Calu3 (cell line): ENCODE results near the gene DSCAML1. TPM values are rescaled to one million over a fixed set of nuclear protein-coding genes. Genes with fewer than 3 reads are reported as not detected.

Experiments used
- BruUV-seq: library from RNA; stranded (reverse); fragments of 400-500 nt; replicated peaks from 2 replicates; lab custom pipeline; 2021; lab: Mats Ljungman, UMichigan
- CTCF ChIA-PET: fragments of 300-600 bp; sonication (Branson Sonifier 250); formaldehyde crosslinking; loops from one replicate; lab custom pipeline; 2022; ENCODE audit warnings: antibody characterized with exemption; lab: Charles Lee
- DNase-seq: peaks from one replicate; pipeline ENCODE4 v3.0.0; 2022
- H3K27ac Mint-ChIP-seq: one replicate; pipeline ENCODE4 v1.8.0; 2022; ENCODE audit warnings: mixed read lengths; ENCODE audit not compliant: unreplicated experiment
- H3K27me3 Mint-ChIP-seq: one replicate; pipeline ENCODE4 v1.8.0; 2022; ENCODE audit warnings: mixed read lengths; ENCODE audit not compliant: unreplicated experiment
- H3K36me3 Mint-ChIP-seq: one replicate; pipeline ENCODE4 v1.8.0; 2022; ENCODE audit warnings: mild to moderate bottlenecking, moderate library complexity, mixed read lengths; ENCODE audit not compliant: insufficient read depth, unreplicated experiment
- H3K4me1 Mint-ChIP-seq: one replicate; pipeline ENCODE4 v1.8.0; 2022; ENCODE audit warnings: mild to moderate bottlenecking, low read depth, mixed read lengths; ENCODE audit not compliant: unreplicated experiment
- H3K4me3 Mint-ChIP-seq: one replicate; pipeline ENCODE4 v1.8.0; 2022; ENCODE audit warnings: mild to moderate bottlenecking, low read depth, moderate library complexity, mixed read lengths; ENCODE audit not compliant: unreplicated experiment
- H3K9me3 Mint-ChIP-seq: one replicate; pipeline ENCODE4 v1.8.0; 2022; ENCODE audit warnings: low read depth, mixed read lengths; ENCODE audit not compliant: unreplicated experiment
- intact Hi-C: fragments of 100-400 bp; cut with micrococcal nuclease; formaldehyde crosslinking; loops from one replicate; pipeline ENCODE4 v1.10.0; 2022; ENCODE audit not compliant: unreplicated experiment
- total RNA-seq: library from RNA; stranded (reverse); gene quantifications from 2 replicates; pipeline ENCODE4 v1.2.3, GENCODE V29; 2022
- TF ChIP-seq, protein P1 (sequence below): fragments of 200-600 bp; IDR thresholded peaks from one replicate; pipeline ENCODE4 v1.8.0; 2022; ENCODE audit warnings: antibody characterized with exemption; ENCODE audit not compliant: unreplicated experiment

Gene DSCAML1
- total RNA-seq, 1 experiment from 2014 or later = 0.07 TPM

DNA sequence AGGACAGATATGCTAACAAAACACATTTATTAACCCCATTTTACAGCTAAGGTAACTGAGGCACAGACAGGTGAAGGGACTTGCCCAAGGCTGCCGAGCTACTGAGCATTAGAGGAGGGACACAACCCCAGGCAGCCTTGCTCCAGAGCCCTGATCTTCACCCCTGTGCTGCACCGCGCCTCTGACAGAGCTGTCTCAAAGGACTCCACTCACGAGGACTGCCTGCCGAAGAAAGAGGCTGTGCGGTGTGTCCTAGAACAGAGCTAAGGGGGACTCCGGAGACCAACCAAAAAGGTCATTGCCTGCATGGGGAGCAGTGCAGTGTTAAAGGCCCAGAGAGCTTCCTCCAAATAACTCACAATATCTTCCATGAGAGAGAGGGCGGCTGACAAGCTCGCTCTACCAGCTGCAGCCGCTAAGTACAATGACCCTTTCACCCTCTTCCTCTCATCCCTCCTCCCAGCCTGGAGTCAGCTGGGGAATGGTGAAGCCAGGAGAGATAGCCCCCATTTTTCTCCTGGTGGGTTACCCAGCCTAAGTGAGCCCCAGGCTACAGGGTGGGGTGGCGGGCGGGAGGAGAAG, 119.2 kb downstream of the DSCAML1 start:
- no peaks in the 10 kb centered on the region for H3K36me3 Mint-ChIP-seq
- no peaks in the 10 kb centered on the region for H3K9me3 Mint-ChIP-seq
- DNase-seq = no peak
- TF ChIP-seq, protein P1, sequence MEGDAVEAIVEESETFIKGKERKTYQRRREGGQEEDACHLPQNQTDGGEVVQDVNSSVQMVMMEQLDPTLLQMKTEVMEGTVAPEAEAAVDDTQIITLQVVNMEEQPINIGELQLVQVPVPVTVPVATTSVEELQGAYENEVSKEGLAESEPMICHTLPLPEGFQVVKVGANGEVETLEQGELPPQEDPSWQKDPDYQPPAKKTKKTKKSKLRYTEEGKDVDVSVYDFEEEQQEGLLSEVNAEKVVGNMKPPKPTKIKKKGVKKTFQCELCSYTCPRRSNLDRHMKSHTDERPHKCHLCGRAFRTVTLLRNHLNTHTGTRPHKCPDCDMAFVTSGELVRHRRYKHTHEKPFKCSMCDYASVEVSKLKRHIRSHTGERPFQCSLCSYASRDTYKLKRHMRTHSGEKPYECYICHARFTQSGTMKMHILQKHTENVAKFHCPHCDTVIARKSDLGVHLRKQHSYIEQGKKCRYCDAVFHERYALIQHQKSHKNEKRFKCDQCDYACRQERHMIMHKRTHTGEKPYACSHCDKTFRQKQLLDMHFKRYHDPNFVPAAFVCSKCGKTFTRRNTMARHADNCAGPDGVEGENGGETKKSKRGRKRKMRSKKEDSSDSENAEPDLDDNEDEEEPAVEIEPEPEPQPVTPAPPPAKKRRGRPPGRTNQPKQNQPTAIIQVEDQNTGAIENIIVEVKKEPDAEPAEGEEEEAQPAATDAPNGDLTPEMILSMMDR = no peak
- H3K4me1 Mint-ChIP-seq = no peaks in the 10 kb centered on the region
- no TSS peak for BruUV-seq
- CTCF ChIA-PET = no interaction called here
- no peak overlapping the region for H3K27ac Mint-ChIP-seq
- peaks cover 95% of the 10 kb centered on the region for H3K27me3 Mint-ChIP-seq
- H3K4me3 Mint-ChIP-seq = no peak overlapping the region
- intact Hi-C loops = no loop called here

DNA sequence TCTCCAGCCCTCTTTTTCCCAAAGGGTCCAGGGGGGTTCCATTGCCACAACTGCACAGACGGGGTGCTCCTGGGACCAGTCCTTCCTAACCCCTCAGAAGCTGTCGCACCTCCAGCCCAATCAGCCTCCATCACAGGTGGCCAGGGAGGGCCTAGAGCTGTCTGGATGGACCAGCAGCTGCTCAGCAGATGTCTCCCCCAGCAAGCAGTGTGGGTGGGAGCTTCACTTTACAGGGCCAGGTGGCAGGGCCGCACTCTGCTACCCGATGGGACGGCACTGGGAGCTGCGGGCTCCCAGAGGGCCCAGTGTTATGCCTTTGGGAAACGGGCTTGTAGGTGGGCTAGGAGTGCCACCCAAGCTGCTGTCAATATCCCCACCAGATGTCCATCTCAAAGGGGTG, 120.5 kb downstream of the DSCAML1 start:
- intact Hi-C loops = no loop called here
- no TSS peak for BruUV-seq
- Mint-ChIP-seq H3K27me3 (peaks cover 91% of the 10 kb centered on the region), H3K4me3 (no peak overlapping the region), H3K27ac (no peak overlapping the region), H3K4me1 (no peaks in the 10 kb centered on the region), H3K9me3 (no peaks in the 10 kb centered on the region), H3K36me3 (no peaks in the 10 kb centered on the region)
- TF ChIP-seq, protein P1 = no peak
- no peak for DNase-seq
- CTCF ChIA-PET = no interaction called here

DNA sequence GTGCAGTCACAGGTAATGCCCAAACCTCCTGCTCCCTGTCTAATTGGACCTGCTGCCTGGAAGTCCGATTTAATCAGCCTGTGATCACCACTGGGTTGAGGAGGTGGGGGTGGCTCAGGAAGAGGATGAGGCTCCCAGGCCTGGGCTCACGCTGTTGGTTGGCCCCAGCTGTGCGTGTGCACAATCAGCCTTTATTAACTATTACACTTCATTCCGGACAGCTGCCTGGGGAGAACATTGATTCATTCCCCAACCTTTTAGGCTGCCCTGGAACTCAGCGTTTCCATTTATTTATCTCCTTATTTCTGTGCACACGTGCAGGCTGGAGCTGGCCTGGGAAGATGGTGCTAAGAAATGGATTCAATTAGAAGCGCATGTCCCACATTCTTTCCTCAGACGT, 123.4 kb downstream of the DSCAML1 start:
- no peak for DNase-seq
- CTCF ChIA-PET = no interaction called here
- H3K4me1 Mint-ChIP-seq = no peaks in the 10 kb centered on the region
- intact Hi-C loops = no loop called here
- H3K9me3 Mint-ChIP-seq = no peaks in the 10 kb centered on the region
- H3K36me3 Mint-ChIP-seq = no peaks in the 10 kb centered on the region
- TF ChIP-seq, protein P1 = no peak
- H3K27ac Mint-ChIP-seq = no peak overlapping the region
- BruUV-seq = no TSS peak
- H3K27me3 Mint-ChIP-seq = peaks cover 82% of the 10 kb centered on the region
- H3K4me3 Mint-ChIP-seq = no peak overlapping the region

DNA sequence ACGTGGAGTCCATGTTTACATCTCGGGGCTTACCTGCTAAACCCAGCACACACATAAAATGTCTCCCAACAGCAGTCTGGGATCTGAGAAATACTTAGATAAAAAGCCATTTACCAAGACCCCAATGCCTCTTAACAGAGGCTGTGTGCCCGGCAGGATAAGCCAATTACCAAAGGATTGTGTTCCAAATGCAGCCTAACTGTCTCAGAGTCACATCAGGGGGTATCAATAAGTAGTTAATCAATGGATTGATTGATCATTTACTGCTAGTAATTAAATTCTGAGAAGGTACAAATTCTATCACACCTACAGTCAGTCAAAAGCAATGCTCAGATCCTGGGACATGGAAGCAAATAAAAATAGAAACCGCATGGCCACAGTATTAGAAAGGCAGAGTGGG, 125.6 kb downstream of the DSCAML1 start:
- no peaks in the 10 kb centered on the region for H3K9me3 Mint-ChIP-seq
- no peak for DNase-seq
- intact Hi-C loops = no loop called here
- peaks cover 60% of the 10 kb centered on the region for H3K27me3 Mint-ChIP-seq
- no TSS peak for BruUV-seq
- no peak overlapping the region for H3K27ac Mint-ChIP-seq
- TF ChIP-seq, protein P1 = no peak
- H3K4me3 Mint-ChIP-seq = no peak overlapping the region
- H3K36me3 Mint-ChIP-seq = no peaks in the 10 kb centered on the region
- H3K4me1 Mint-ChIP-seq = no peaks in the 10 kb centered on the region
- CTCF ChIA-PET = no interaction called here
